Measurements from ENCODE around the gene SH3BGR. TPM values are rescaled to one million over a fixed set of nuclear protein-coding genes. Genes with fewer than 3 reads are reported as not detected.

SH3BGR gene
- total and polyA plus RNA-seq, 2 of the 4 experiments (the other 2 are of a cell fraction): 1.6 to 2.0 TPM

GRCh38 chr21:39479814-39480182 lies 28.0 kb downstream of the SH3BGR start:
- Histone ChIP-seq H2AFZ (replicated peaks; ENCODE audit: low read length, poor library complexity) (no peak overlapping the region), H3K18ac (ENCODE audit: low read depth, low read length) (no peak overlapping the region), H3K36me3 (ENCODE audit: control insufficient read depth, insufficient read depth, low read length) (no peaks in the 10 kb centered on the region), H3K27me3 (ENCODE audit: control insufficient read depth, insufficient read depth, low read length) (no peaks in the 10 kb centered on the region), H2BK15ac (ENCODE audit: low read depth, low read length) (no peak overlapping the region), H2BK20ac (ENCODE audit: low read depth, low read length) (no peak overlapping the region), H2AK9ac (replicated peaks; ENCODE audit: low read depth, low read length, poor library complexity) (no peak overlapping the region), H2AK5ac (ENCODE audit: low read depth, low read length) (no peak overlapping the region), H3K9me3 (ENCODE audit: control insufficient read depth, insufficient read depth, low read length) (no peaks in the 10 kb centered on the region), H3K14ac (replicated peaks; ENCODE audit: low read depth, low read length) (no peak overlapping the region), H4K91ac (ENCODE audit: insufficient read depth, low read depth, low read length) (no peak overlapping the region), H3K56ac (ENCODE audit: extremely low read depth, insufficient read depth, low read length) (no peak overlapping the region), H3K27ac (ENCODE audit: insufficient read depth, low read length) (no peak overlapping the region), H4K20me1 (ENCODE audit: insufficient read depth, low read length) (no peaks in the 10 kb centered on the region), H3K4me2 (ENCODE audit: low read depth, low read length) (no peak overlapping the region), H4K5ac (ENCODE audit: low read depth, low read length) (no peak overlapping the region), H3K23ac (ENCODE audit: low read depth, low read length) (no peak overlapping the region), H3K4me1 (ENCODE audit: control insufficient read depth, insufficient read depth, low read length) (no peaks in the 10 kb centered on the region), H3K4me3 (ENCODE audit: insufficient read depth, low read depth, low read length) (no peak overlapping the region), H3K9me1 (ENCODE audit: insufficient read depth, low read length) (no peaks in the 10 kb centered on the region), H4K8ac (ENCODE audit: low read depth in 2 of 2, low read length in 2 of 2) (no peak overlapping the region), H3K4ac (ENCODE audit: low read depth, low read length) (no peak overlapping the region), H3K79me1 (ENCODE audit: low read depth in 1 of 2, low read length in 2 of 2) (no peaks in the 10 kb centered on the region), H2BK120ac (ENCODE audit: low read depth, low read length) (no peak overlapping the region), H2BK5ac (ENCODE audit: low read depth, low read length, poor library complexity, severe bottlenecking) (no peak overlapping the region), H3K9ac (ENCODE audit: low read depth, low read length) (no peak overlapping the region)
- BruUV-seq (replicated peaks): no TSS peak
- ATAC-seq (ENCODE audit: low read depth): no peak
- no CpG with 5 or more reads among the region's 2 CpGs for WGBS, 2 experiments (ENCODE audit: extremely low coverage in 2 of 2, insufficient read length in 1 of 2)
- no peak for DNase-seq
- in situ Hi-C loops (cut with MboI; ENCODE audit: low sequenced_read_pairs): no loop called here
- intact Hi-C loops (cut with micrococcal nuclease): no loop called here
- TF ChIP-seq MXI1 (IDR thresholded peaks at IDR 0.05; ENCODE audit: borderline replicate concordance, low read depth, low read length) (no peak), RAD21 (IDR thresholded peaks at IDR 0.05; ENCODE audit: low read length) (no peak), MAZ (IDR thresholded peaks at IDR 0.05; ENCODE audit: borderline replicate concordance, low read depth, low read length) (no peak), RCOR1 (IDR thresholded peaks at IDR 0.05; ENCODE audit: insufficient replicate concordance, low read length) (no peak), ELK1 (IDR thresholded peaks at IDR 0.05; ENCODE audit: borderline replicate concordance, low read depth, low read length) (no peak), NFE2L2 (IDR thresholded peaks at IDR 0.05; ENCODE audit: low read depth, low read length) (no peak), CEBPB (IDR thresholded peaks at IDR 0.05; ENCODE audit: low read depth, low read length) (no peak), BHLHE40 (IDR thresholded peaks at IDR 0.05; ENCODE audit: low read depth, low read length) (no peak), RFX5 (IDR thresholded peaks at IDR 0.05; ENCODE audit: low read depth, low read length) (no peak), USF2 (IDR thresholded peaks at IDR 0.05; ENCODE audit: low read depth, low read length) (no peak), MAFK (IDR thresholded peaks at IDR 0.05; ENCODE audit: low read depth, low read length) (no peak), POLR2A (IDR thresholded peaks at IDR 0.05; ENCODE audit: low read depth, low read length) (no peak), CTCF (conservative IDR thresholded peaks at IDR 0.05; ENCODE audit: low read depth, low read length) (no peak), FOS (IDR thresholded peaks at IDR 0.05; ENCODE audit: low read depth, low read length) (no peak), SMC3 (IDR thresholded peaks at IDR 0.05; ENCODE audit: low read depth, low read length) (no peak), CHD1 (IDR thresholded peaks at IDR 0.05; ENCODE audit: low read depth, low read length) (no peak)
- ChIA-PET CTCF (interaction anchor here (0.7 kb wide), 1 partner anchor 1491 kb away, joined by 3 read pairs; no protein-coding TSS in a partner anchor), POLR2A (ENCODE audit: unreplicated experiment) (no interaction called here)
- dilution Hi-C loops (cut with HindIII; ENCODE audit: low sequenced_read_pairs, unreplicated experiment): no loop called here

Data from IMR-90 (cell line).